GM12864 (cell line): ENCODE measurements around the gene SEMA4A.

Source experiments
- DNase-seq: peaks from one replicate; pipeline ENCODE4 v3.0.0-alpha.2; 2011; ENCODE audit warnings: low read depth
- H3K4me3 ChIP-seq: 2 replicates; pipeline ENCODE4 v1.5.1; 2011; ENCODE audit warnings: mild to moderate bottlenecking, low read depth, low read length, control low read depth
- CTCF ChIP-seq: IDR thresholded peaks from 2 replicates; pipeline ENCODE4 v1.5.1; 2011; ENCODE audit warnings: low read depth, mild to moderate bottlenecking, moderate library complexity, low read length, control low read depth, inconsistent platforms; ENCODE audit errors: missing control alignments

SEMA4A gene

GRCh38 chr1:156198831-156199349 lies 45.5 kb downstream of the SEMA4A start:
- DNase-seq: no peak
- H3K4me3 ChIP-seq: no peak overlapping the region; the same call in 1 of the 2 replicates
- no peak for TF ChIP-seq CTCF

GRCh38 chr1:156200044-156200443 lies 46.7 kb downstream of the SEMA4A start:
- TF ChIP-seq CTCF: no peak
- no peak overlapping the region for H3K4me3 ChIP-seq
- no peak for DNase-seq

GRCh38 chr1:156203331-156203730 lies 49.9 kb downstream of the SEMA4A start:
- no peak for TF ChIP-seq CTCF
- no peak for DNase-seq
- no peak overlapping the region for H3K4me3 ChIP-seq

- no peak for DNase-seq
- no peak for TF ChIP-seq CTCF
- no peak overlapping the region for H3K4me3 ChIP-seq
Measured at GRCh38 chr1:156204686-156205085, 51.3 kb downstream of the SEMA4A start.

GRCh38 chr1:156211243-156211642 lies 57.9 kb downstream of the SEMA4A start:
- DNase-seq: no peak
- no peak overlapping the region for H3K4me3 ChIP-seq
- no peak for TF ChIP-seq CTCF

GRCh38 chr1:156212130-156212529 lies 58.7 kb downstream of the SEMA4A start:
- no peak for TF ChIP-seq CTCF
- DNase-seq: no peak
- H3K4me3 ChIP-seq: peak overlapping the region; percentile 83; the same call in 1 of the 2 replicates
